Stomach (tissue), 4 donors: ENCODE results near the gene TBX15.

ENCODE experiments used
- POLR2A ChIP-seq, 4 donors: fragments of 450-650 bp; IDR thresholded peaks; one replicate each; pipeline ENCODE4 v1.6.1; 2016; ENCODE audit warnings: antibody characterized with exemption in 4 of 4, control low read depth in 2 of 4, mild to moderate bottlenecking in 1 of 4, moderate library complexity in 1 of 4
- POLR2AphosphoS5 ChIP-seq, 3 donors: sonication (generic); formaldehyde crosslinking; IDR thresholded peaks; one replicate each; pipeline ENCODE4 v1.6.1; 2016; ENCODE audit warnings: antibody characterized with exemption in 3 of 3
- TF ChIP-seq, protein P1 (sequence below), 7 experiments: fragments of 450-650 bp in 4 of 7; fragments of 200-600 bp in 3 of 7; sonication (generic) in 3 of 7; IDR thresholded peaks; one replicate each; pipeline ENCODE4 v1.5.1; 2016 to 2019; ENCODE audit warnings: antibody characterized with exemption in 7 of 7, control low read depth in 2 of 7, mild to moderate bottlenecking in 1 of 7

DNA sequence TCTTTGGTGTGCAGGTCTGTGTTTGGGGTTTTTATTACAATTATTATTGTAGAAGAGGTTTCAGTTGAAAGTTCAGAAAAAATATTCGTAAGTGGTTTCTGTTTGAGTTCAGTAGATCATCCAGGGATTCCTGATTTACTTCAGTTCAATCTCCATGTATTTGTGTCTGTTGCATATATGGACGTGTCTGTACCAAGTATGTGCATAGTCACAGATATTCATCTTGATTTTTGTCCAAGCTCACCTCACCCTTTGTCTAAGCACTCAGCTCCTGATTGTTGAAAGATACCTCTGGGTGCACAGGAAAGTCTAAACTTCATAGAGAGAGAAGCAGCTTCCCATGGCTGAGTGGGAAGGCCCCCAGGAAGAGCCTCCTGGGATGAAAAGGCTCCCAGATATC, 141.7 kb downstream of the TBX15 start:
- TF ChIP-seq, protein P1, sequence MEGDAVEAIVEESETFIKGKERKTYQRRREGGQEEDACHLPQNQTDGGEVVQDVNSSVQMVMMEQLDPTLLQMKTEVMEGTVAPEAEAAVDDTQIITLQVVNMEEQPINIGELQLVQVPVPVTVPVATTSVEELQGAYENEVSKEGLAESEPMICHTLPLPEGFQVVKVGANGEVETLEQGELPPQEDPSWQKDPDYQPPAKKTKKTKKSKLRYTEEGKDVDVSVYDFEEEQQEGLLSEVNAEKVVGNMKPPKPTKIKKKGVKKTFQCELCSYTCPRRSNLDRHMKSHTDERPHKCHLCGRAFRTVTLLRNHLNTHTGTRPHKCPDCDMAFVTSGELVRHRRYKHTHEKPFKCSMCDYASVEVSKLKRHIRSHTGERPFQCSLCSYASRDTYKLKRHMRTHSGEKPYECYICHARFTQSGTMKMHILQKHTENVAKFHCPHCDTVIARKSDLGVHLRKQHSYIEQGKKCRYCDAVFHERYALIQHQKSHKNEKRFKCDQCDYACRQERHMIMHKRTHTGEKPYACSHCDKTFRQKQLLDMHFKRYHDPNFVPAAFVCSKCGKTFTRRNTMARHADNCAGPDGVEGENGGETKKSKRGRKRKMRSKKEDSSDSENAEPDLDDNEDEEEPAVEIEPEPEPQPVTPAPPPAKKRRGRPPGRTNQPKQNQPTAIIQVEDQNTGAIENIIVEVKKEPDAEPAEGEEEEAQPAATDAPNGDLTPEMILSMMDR (IDR thresholded peaks at IDR 0.05): no peak
- TF ChIP-seq POLR2AphosphoS5 (IDR thresholded peaks at IDR 0.05) (no peak), POLR2A (IDR thresholded peaks at IDR 0.05) (no peak)
